MM.1S (cell line): ENCODE data around the gene LRMDA.

ENCODE experiments used
- CTCF ChIP-seq: fragments of 300-600 bp; sonication (generic); IDR thresholded peaks from 2 replicates; pipeline ENCODE4 v1.5.1; 2016; ENCODE audit warnings: antibody characterized with exemption, low read length, mixed read lengths
- EZH2 ChIP-seq: fragments of 300-600 bp; sonication (generic); optimal IDR thresholded peaks from 2 replicates; pipeline ENCODE3; 2017; ENCODE audit warnings: low read depth, mild to moderate bottlenecking, antibody characterized with exemption, low read length, mixed read lengths

GRCh38 chr10:76466836-76467503 lies 1035.5 kb downstream of the LRMDA start:
- TF ChIP-seq CTCF (no peak), EZH2 (no peak)
